OCI-LY7 (cell line): ENCODE results near the gene SHLD1. TPM values are rescaled to one million over a fixed set of nuclear protein-coding genes. Genes with fewer than 3 reads are reported as not detected.

Experiments
- BruUV-seq: library from RNA; stranded (reverse); fragments of 400-500 nt; replicated peaks from 2 replicates; lab custom pipeline; 2021; lab: Mats Ljungman, UMichigan
- CTCF ChIA-PET: fragments of 300-600 bp; sonication (Branson Sonifier 250); formaldehyde crosslinking; loops from one replicate; lab custom pipeline; 2022; ENCODE audit warnings: antibody characterized with exemption; ENCODE audit not compliant: unreplicated experiment; lab: Charles Lee
- POLR2A ChIA-PET: fragments of 300-600 bp; sonication (Branson Sonifier 250); formaldehyde crosslinking; loops from one replicate; lab custom pipeline; 2022; ENCODE audit warnings: antibody characterized with exemption; lab: Charles Lee
- DNase-seq: peaks from one replicate; pipeline ENCODE4 v3.0.0-alpha.2; 2015; ENCODE audit warnings: low spot score
- H2AFZ ChIP-seq: fragments of 200-600 bp; sonication (generic), shearing (Covaris generic); 2 replicates; pipeline ENCODE4 v1.6.1; 2014; ENCODE audit warnings: mild to moderate bottlenecking, antibody characterized with exemption, low read length, moderate library complexity
- H3K27ac ChIP-seq: fragments of 200-600 bp; sonication (generic); 2 replicates; pipeline ENCODE4 v1.5.1; 2014; ENCODE audit warnings: mixed run types, low read depth, mild to moderate bottlenecking, moderate library complexity, low read length, inconsistent platforms; ENCODE audit not compliant: poor library complexity, severe bottlenecking
- H3K36me3 ChIP-seq: fragments of 200-600 bp; sonication (generic); 2 replicates; pipeline ENCODE4 v1.6.1; 2014; ENCODE audit warnings: mild to moderate bottlenecking, antibody characterized with exemption, low read length, moderate library complexity, mixed read lengths; ENCODE audit not compliant: insufficient read depth
- H3K4me1 ChIP-seq: fragments of 200-600 bp; sonication (generic); 2 replicates; pipeline ENCODE4 v1.5.1; 2014; ENCODE audit warnings: mild to moderate bottlenecking, low read length; ENCODE audit not compliant: insufficient read depth, poor library complexity, severe bottlenecking
- H3K4me2 ChIP-seq: fragments of 200-600 bp; sonication (generic); 2 replicates; pipeline ENCODE4 v1.6.1; 2014; ENCODE audit warnings: mild to moderate bottlenecking, low read length
- H3K4me3 ChIP-seq: fragments of 200-600 bp; sonication (generic); 2 replicates; pipeline ENCODE4 v1.5.1; 2014; ENCODE audit warnings: mild to moderate bottlenecking, low read depth, low read length; ENCODE audit not compliant: poor library complexity, severe bottlenecking
- H3K79me2 ChIP-seq: fragments of 200-600 bp; sonication (generic); 2 replicates; pipeline ENCODE4 v1.6.1; 2016; ENCODE audit warnings: low read depth, mild to moderate bottlenecking, low read length, moderate library complexity, mixed read lengths; ENCODE audit not compliant: insufficient read depth
- H3K9me2 ChIP-seq: fragments of 200-600 bp; sonication (generic); 2 replicates; pipeline ENCODE4 v1.6.1; 2016; ENCODE audit warnings: mild to moderate bottlenecking, low read length, mixed read lengths; ENCODE audit not compliant: insufficient read depth
- H3K9me3 ChIP-seq: fragments of 200-600 bp; sonication (generic); 2 replicates; pipeline ENCODE4 v1.6.1; 2014; ENCODE audit warnings: mild to moderate bottlenecking, mixed run types, low read length, mixed read lengths
- H4K20me1 ChIP-seq: fragments of 200-600 bp; sonication (generic); 2 replicates; pipeline ENCODE4 v1.6.1; 2014; ENCODE audit warnings: mild to moderate bottlenecking, antibody characterized with exemption, low read length, moderate library complexity, mixed read lengths; ENCODE audit not compliant: insufficient read depth
- CTCF ChIP-seq: fragments of 200-600 bp; sonication (generic); conservative IDR thresholded peaks from 2 replicates; pipeline ENCODE4 v1.5.1; 2014; ENCODE audit warnings: mild to moderate bottlenecking, antibody characterized with exemption, low read length, moderate library complexity, mixed read lengths
- EZH2phosphoT487 ChIP-seq: fragments of 200-600 bp; sonication (generic); IDR thresholded peaks from 2 replicates; pipeline ENCODE4 v1.6.1; 2018; ENCODE audit warnings: low read depth, borderline replicate concordance, mild to moderate bottlenecking, mixed run types, antibody characterized with exemption, low read length, moderate library complexity, mixed read lengths
- intact Hi-C: fragments of 100-400 bp; cut with micrococcal nuclease; formaldehyde crosslinking; loops from one replicate; pipeline ENCODE4 v1.10.0; 2022; ENCODE audit not compliant: unreplicated experiment
- total RNA-seq, 2 experiments: library from RNA; depleted of rRNA in 1 of 2; stranded (reverse); fragments of >200 nt in 1 of 2; shearing (Covaris generic) in 1 of 2; gene quantifications; 2 replicates each; pipeline ENCODE4 v1.2.3, GENCODE V29; 2014 to 2022

The SHLD1 gene
- total RNA-seq, 2 experiments from 2014 or later, result 19.4 to 31.2 TPM

GRCh38 chr20:5821627-5822215 is 71.5 kb downstream of the SHLD1 start:
- intact Hi-C loops, result no loop called here
- no peaks in the 10 kb centered on the region for H3K9me3 ChIP-seq
- H3K27ac ChIP-seq, result no peak overlapping the region
- BruUV-seq, result no TSS peak
- no peak overlapping the region for H3K4me2 ChIP-seq
- H4K20me1 ChIP-seq, result no peaks in the 10 kb centered on the region
- DNase-seq, result no peak
- 0 out of 2 replicates have a peak, but pooled peaks cover 3% of the 10 kb centered on the region for H3K79me2 ChIP-seq
- H3K9me2 ChIP-seq, result no peaks in the 10 kb centered on the region
- CTCF ChIA-PET, result no interaction called here
- H2AFZ ChIP-seq, result no peak overlapping the region
- POLR2A ChIA-PET, result interaction anchor here (1.1 to 1.3 kb wide), 3 partner anchors 17 to 22 kb away, joined by 3 read pairs; no protein-coding TSS in a partner anchor
- TF ChIP-seq CTCF (no peak), EZH2phosphoT487 (no peak)
- H3K4me1 ChIP-seq, result peaks cover 38% of the 10 kb centered on the region
- H3K4me3 ChIP-seq, result no peak overlapping the region
- peaks cover 27% of the 10 kb centered on the region for H3K36me3 ChIP-seq

- H3K4me1 ChIP-seq, result peaks cover 29% of the 10 kb centered on the region
- TF ChIP-seq EZH2phosphoT487, result no peak
- no peak for TF ChIP-seq CTCF
- H3K36me3 ChIP-seq, result peaks cover 27% of the 10 kb centered on the region
- H3K27ac ChIP-seq, result peak overlapping the region; percentile 57
- peak; percentile 53 for DNase-seq
- H3K9me3 ChIP-seq, result no peaks in the 10 kb centered on the region
- H3K79me2 ChIP-seq, result 0 out of 2 replicates have a peak, but pooled peaks cover 3% of the 10 kb centered on the region
- H3K9me2 ChIP-seq, result no peaks in the 10 kb centered on the region
- no peak overlapping the region for H3K4me3 ChIP-seq
- no peak overlapping the region for H2AFZ ChIP-seq
- POLR2A ChIA-PET, result no interaction called here
- peak overlapping the region; percentile 39; the same call in 1 of the 2 replicates for H3K4me2 ChIP-seq
- CTCF ChIA-PET, result no interaction called here
- no TSS peak for BruUV-seq
- H4K20me1 ChIP-seq, result no peaks in the 10 kb centered on the region
- intact Hi-C loops, result no loop called here
Measured at GRCh38 chr20:5822569-5822968, 72.4 kb downstream of the SHLD1 start.

- Histone ChIP-seq H3K27ac (no peak overlapping the region), H3K4me3 (no peak overlapping the region), H3K36me3 (peaks cover 14% of the 10 kb centered on the region), H4K20me1 (no peaks in the 10 kb centered on the region), H2AFZ (no peak overlapping the region), H3K9me3 (no peaks in the 10 kb centered on the region), H3K4me1 (peaks cover 16% of the 10 kb centered on the region), H3K79me2 (no peaks in the 10 kb centered on the region), H3K9me2 (no peaks in the 10 kb centered on the region), H3K4me2 (no peak overlapping the region)
- intact Hi-C loops, result no loop called here
- POLR2A ChIA-PET, result interaction anchor here (0.7 to 1.8 kb wide), 5 partner anchors 11 to 26 kb away, joined by 3 to 7 read pairs (median 3); no protein-coding TSS in a partner anchor
- DNase-seq, result no peak
- CTCF ChIA-PET, result interaction anchor here (0.9 kb wide), 1 partner anchor 57 kb away, joined by 3 read pairs; no protein-coding TSS in a partner anchor
- TF ChIP-seq EZH2phosphoT487, result no peak
- TF ChIP-seq CTCF, result no peak
- no TSS peak for BruUV-seq
Measured at GRCh38 chr20:5825130-5825719, 75.0 kb downstream of the SHLD1 start.
